Coronary artery (tissue), 2 donors: ENCODE measurements around the gene MTHFD1L.

Source experiments
- DNase-seq: peaks from one replicate; pipeline ENCODE4 v3.0.0-alpha.2; 2017; ENCODE audit warnings: low spot score
- H3K27ac ChIP-seq, 2 donors: fragments of 200-600 bp; sonication (generic); one replicate each; pipeline ENCODE4 v1.5.1; 2016 to 2019
- H3K4me3 ChIP-seq: fragments of 200-600 bp; sonication (generic); 2 replicates; pipeline ENCODE4 v1.5.1; 2016; ENCODE audit warnings: mild to moderate bottlenecking, moderate library complexity
- TF ChIP-seq, protein P1 (sequence below): fragments of 200-600 bp; sonication (generic); IDR thresholded peaks from one replicate; pipeline ENCODE4 v1.5.1; 2019; ENCODE audit warnings: antibody characterized with exemption

MTHFD1L gene

DNA sequence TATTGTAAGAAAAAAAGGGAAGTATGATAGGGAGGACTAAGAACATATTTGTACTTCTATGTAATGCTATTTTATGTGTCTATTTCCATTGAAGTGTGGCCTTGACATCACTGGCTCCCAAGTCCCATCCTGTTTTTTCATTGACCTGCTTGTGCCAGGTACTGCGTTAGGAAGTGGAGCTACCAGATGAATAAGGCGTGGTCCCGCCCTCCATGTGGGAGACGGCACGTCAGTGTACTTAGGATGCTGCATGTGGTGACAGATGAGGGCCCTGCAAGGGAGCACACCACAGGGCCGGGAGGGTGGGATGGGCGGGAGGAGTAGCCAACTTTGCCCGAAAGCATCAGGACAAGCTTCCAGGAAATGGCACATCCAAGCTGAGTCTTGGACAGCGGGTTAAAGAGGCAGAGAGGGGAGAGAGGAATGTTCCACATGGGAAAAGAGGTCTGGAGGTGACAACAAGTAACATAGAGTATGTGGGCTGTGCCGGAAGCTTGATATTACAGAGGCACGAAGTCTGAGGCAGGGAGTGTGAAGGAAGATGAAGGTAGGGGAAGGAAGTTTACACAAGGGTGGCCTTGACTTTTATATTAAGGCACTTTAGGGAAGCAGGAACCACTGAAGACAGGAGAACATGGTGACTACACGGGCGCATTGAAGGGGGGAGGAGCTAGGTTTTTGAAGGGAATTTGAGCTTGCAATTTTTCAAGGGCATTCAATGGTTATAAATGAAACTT, 140.6 kb downstream of the MTHFD1L start:
- no peak overlapping the region for H3K4me3 ChIP-seq
- TF ChIP-seq, protein P1, sequence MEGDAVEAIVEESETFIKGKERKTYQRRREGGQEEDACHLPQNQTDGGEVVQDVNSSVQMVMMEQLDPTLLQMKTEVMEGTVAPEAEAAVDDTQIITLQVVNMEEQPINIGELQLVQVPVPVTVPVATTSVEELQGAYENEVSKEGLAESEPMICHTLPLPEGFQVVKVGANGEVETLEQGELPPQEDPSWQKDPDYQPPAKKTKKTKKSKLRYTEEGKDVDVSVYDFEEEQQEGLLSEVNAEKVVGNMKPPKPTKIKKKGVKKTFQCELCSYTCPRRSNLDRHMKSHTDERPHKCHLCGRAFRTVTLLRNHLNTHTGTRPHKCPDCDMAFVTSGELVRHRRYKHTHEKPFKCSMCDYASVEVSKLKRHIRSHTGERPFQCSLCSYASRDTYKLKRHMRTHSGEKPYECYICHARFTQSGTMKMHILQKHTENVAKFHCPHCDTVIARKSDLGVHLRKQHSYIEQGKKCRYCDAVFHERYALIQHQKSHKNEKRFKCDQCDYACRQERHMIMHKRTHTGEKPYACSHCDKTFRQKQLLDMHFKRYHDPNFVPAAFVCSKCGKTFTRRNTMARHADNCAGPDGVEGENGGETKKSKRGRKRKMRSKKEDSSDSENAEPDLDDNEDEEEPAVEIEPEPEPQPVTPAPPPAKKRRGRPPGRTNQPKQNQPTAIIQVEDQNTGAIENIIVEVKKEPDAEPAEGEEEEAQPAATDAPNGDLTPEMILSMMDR: no peak
- H3K27ac ChIP-seq: peak overlapping the region in 1 of 2 donors; percentile 46
- DNase-seq: no peak

DNA sequence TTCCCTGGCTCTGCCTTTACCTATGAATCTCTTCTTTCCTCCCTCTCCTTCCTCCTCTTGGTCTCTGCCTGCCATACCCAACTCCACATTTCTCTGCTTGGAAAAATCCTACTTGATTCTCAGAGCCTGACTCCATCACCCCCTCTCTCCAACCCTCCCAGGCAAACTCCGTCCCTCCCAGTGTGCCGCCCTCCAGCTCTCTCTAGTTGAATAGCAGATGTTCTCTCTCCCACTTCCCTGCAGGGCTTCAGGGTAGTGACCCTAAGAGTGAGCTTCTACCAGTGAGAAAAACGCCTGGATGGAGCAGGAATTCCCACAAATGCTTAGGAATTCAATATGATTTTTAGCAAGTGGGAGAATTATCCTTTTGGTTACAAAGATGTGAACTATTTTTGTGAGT, 141.6 kb downstream of the MTHFD1L start:
- no peak for DNase-seq
- Histone ChIP-seq H3K4me3 (no peak overlapping the region), H3K27ac (peak overlapping the region in 1 of 2 donors; percentile 16)
- TF ChIP-seq, protein P1: no peak

DNA sequence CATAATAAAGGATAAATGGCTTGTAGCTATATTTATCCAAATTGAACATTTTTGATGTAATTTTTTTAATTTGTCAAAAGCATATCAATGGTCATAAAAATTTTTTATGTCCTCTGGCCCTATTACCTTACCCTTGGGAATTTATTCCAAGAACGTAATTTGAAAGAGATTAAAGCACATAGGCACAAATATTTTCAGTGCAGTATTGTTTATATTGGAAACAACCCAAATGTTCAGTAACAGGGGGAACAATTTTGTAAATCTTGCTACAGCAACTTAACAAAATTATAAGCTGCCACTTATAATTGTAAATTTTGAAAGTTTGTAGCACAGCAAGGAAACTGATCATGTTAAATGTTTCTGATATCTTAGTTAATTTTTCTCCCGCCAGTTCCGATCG, 142.4 kb downstream of the MTHFD1L start:
- TF ChIP-seq, protein P1: no peak
- Histone ChIP-seq H3K4me3 (no peak overlapping the region), H3K27ac (no peak overlapping the region)
- DNase-seq: no peak

DNA sequence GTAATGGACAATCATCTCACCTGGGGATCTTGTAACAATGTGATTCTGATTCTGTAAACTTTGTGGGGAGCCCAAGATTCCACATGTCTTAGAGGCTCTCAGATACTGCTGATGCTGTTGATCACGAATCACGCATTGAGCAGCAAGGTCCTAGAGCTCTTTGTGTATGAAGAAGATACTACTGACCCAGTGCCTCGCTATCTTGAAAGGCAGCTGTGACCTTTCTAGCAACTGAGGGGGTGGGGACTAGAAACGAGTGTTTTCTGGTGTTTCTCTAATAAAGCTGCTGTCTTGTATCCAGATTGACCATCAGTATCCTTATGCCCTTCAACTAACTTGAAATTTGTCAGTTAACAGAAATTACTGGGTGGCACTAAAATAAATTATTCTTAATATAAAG, 142.9 kb downstream of the MTHFD1L start:
- TF ChIP-seq, protein P1: no peak
- no peak for DNase-seq
- no peak overlapping the region for H3K27ac ChIP-seq
- no peak overlapping the region for H3K4me3 ChIP-seq

DNA sequence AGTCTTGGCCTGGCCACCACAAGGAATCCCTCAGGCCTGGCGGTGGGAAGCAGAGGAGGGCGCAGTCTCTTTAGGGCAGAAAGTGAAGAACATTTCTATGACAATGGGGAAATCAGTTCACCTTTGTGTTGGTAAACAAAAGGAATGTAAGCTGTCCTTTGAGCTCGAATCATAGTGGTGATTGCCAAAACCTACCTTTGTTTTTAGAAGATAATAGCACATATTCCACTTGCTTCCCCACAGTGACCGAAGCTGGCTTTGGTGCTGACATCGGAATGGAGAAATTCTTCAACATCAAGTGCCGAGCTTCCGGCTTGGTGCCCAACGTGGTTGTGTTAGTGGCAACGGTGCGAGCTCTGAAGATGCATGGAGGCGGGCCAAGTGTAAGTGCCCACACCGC, 144.1 kb downstream of the MTHFD1L start:
- peak overlapping the region in 1 of 2 donors; percentile 29 for H3K27ac ChIP-seq
- TF ChIP-seq, protein P1: no peak
- no peak for DNase-seq
- no peak overlapping the region for H3K4me3 ChIP-seq

DNA sequence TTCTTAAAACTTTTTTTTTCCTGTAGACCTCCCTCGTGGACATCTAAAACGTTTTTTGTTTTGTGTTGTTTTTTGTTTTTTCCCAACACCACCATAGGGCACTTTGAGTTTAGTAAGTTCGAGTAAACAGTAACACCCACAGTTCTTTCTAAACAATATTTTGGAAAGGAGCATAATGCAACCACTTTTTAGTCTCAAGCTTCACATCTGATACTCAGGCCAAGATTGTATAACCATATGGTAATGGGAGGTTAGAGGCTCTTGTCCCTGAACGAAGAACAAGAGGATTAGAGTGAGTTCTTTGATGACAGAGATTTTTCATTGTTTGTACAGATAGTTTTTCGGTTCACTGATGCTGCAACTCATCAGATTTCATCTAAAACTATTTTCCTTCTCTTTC, 144.6 kb downstream of the MTHFD1L start:
- TF ChIP-seq, protein P1: no peak
- DNase-seq: no peak
- H3K4me3 ChIP-seq: no peak overlapping the region
- no peak overlapping the region for H3K27ac ChIP-seq
